Measurements from ENCODE around the gene MYH7.
"Not testable (repeated sequence)": the region's sequence is repeated elsewhere in the genome, so short reads cannot be mapped to it uniquely, and the experiment has no call there.

MYH7 gene

GRCh38 chr14:23386266-23386657, 49.2 kb downstream of the MYH7 start:
- not testable (repeated sequence) for DNase-seq (ENCODE audit: low read depth in 2 of 2)

GRCh38 chr14:23385642-23386265, 49.7 kb downstream of the MYH7 start:
- DNase-seq (ENCODE audit: low read depth in 2 of 2): no peak

GRCh38 chr14:23385244-23385641, 50.2 kb downstream of the MYH7 start:
- DNase-seq (ENCODE audit: low read depth in 2 of 2): no peak

- DNase-seq (ENCODE audit: low read depth in 2 of 2): no peak
Observed at GRCh38 chr14:23384364-23385080, 50.9 kb downstream of the MYH7 start.

- DNase-seq (ENCODE audit: low read depth in 2 of 2): no peak
Observed at GRCh38 chr14:23382731-23383440, 52.6 kb downstream of the MYH7 start.

- DNase-seq (ENCODE audit: low read depth in 2 of 2): no peak
Observed at GRCh38 chr14:23382276-23382675, 53.2 kb downstream of the MYH7 start.

GRCh38 chr14:23381871-23382270, 53.6 kb downstream of the MYH7 start:
- no peak for DNase-seq (ENCODE audit: low read depth in 2 of 2)

GRCh38 chr14:23380976-23381375, 54.5 kb downstream of the MYH7 start:
- no peak for DNase-seq (ENCODE audit: low read depth in 2 of 2)

- no peak for DNase-seq (ENCODE audit: low read depth in 2 of 2)
Observed at GRCh38 chr14:23380197-23380914, 55.1 kb downstream of the MYH7 start.

GRCh38 chr14:23379366-23380196, 55.9 kb downstream of the MYH7 start:
- DNase-seq (ENCODE audit: low read depth in 2 of 2): peak in 1 of 2 donors; percentile 49

GRCh38 chr14:23378612-23379220, 56.7 kb downstream of the MYH7 start:
- no peak for DNase-seq (ENCODE audit: low read depth in 2 of 2)

GRCh38 chr14:23377573-23378563, 57.6 kb downstream of the MYH7 start:
- DNase-seq (ENCODE audit: low read depth in 2 of 2): no peak

- no peak for DNase-seq (ENCODE audit: low read depth in 2 of 2)
Observed at GRCh38 chr14:23377198-23377550, 58.3 kb downstream of the MYH7 start.

GRCh38 chr14:23376482-23377197, 58.8 kb downstream of the MYH7 start, which contains the start of gene CMTM5:
Gene CMTM5 (plus strand): TSS chr14:23377046. CDS start chr14:23377252, 206 bp downstream.
- no peak for DNase-seq (ENCODE audit: low read depth in 2 of 2)

GRCh38 chr14:23375527-23376251, 59.8 kb downstream of the MYH7 start:
- no peak for DNase-seq (ENCODE audit: low read depth in 2 of 2)

GRCh38 chr14:23373041-23373440, 62.4 kb downstream of the MYH7 start:
- DNase-seq (ENCODE audit: low read depth in 2 of 2): no peak

GRCh38 chr14:23372509-23372908, 63.0 kb downstream of the MYH7 start, which contains the start of gene IL25:
Gene IL25 (plus strand): TSS chr14:23372809.
- DNase-seq (ENCODE audit: low read depth in 2 of 2): no peak

- DNase-seq (ENCODE audit: low read depth in 2 of 2): no peak
Observed at GRCh38 chr14:23371865-23372264, 63.6 kb downstream of the MYH7 start.

Data from stimulated activated CD8-positive, alpha-beta memory T cell treated with anti-CD3 and anti-CD28 coated beads, Interleukin-7, amount 100 ng/mL, for 4 hours (primary cell).